H1 (cell line): Measurements from ENCODE around the gene LOC128125822.

Experiments
- BRCA1 ChIP-seq: IDR thresholded peaks from 2 replicates; pipeline ENCODE4 v1.6.1; 2012; ENCODE audit warnings: low read depth, low read length, improper control_type of control experiment
- EP300 ChIP-seq, 2 experiments: IDR thresholded peaks; 1 replicate in 1 of 2; 2 replicates in 1 of 2; pipeline ENCODE4 v1.6.1; 2011 to 2012; ENCODE audit warnings: low read depth in 2 of 2, low read length in 2 of 2, mild to moderate bottlenecking in 2 of 2, borderline replicate concordance in 1 of 2, inconsistent platforms in 1 of 2, moderate library complexity in 1 of 2
- EZH2 ChIP-seq: fragments of 200-600 bp; sonication (generic); IDR thresholded peaks from 2 replicates; pipeline ENCODE4 v1.7.1; 2012; ENCODE audit warnings: low read depth, mild to moderate bottlenecking, moderate library complexity, low read length, inconsistent platforms; ENCODE audit not compliant: severe bottlenecking
- NRF1 ChIP-seq: IDR thresholded peaks from 2 replicates; pipeline ENCODE4 v1.6.1; 2011; ENCODE audit warnings: mild to moderate bottlenecking, low read depth, low read length, improper control_type of control experiment
- POLR2A ChIP-seq, 2 experiments: IDR thresholded peaks; 1 replicate in 1 of 2; 2 replicates in 1 of 2; pipeline ENCODE4 v1.6.1; 2011; ENCODE audit warnings: low read depth in 2 of 2, low read length in 2 of 2, mild to moderate bottlenecking in 2 of 2; ENCODE audit errors: control extremely low read depth in 1 of 2
- SIX5 ChIP-seq: IDR thresholded peaks from 2 replicates; pipeline ENCODE4 v1.6.1; 2011; ENCODE audit warnings: mild to moderate bottlenecking, low read depth, low read length
- SP2 ChIP-seq: IDR thresholded peaks from 2 replicates; pipeline ENCODE4 v1.6.1; 2012; ENCODE audit warnings: mild to moderate bottlenecking, low read length, inconsistent platforms
- TF ChIP-seq, protein P1 (sequence below), 3 experiments: IDR thresholded peaks; 1 replicate in 2 of 3; 2 replicates in 1 of 3; pipeline versions ENCODE4 v1.5.1 to v1.6.1; 2011; ENCODE audit warnings: low read length in 3 of 3, mild to moderate bottlenecking in 3 of 3, inconsistent platforms in 2 of 3, low read depth in 1 of 3, moderate library complexity in 1 of 3; ENCODE audit not compliant: insufficient read depth in 1 of 3; ENCODE audit errors: control extremely low read depth in 1 of 3

DNA sequence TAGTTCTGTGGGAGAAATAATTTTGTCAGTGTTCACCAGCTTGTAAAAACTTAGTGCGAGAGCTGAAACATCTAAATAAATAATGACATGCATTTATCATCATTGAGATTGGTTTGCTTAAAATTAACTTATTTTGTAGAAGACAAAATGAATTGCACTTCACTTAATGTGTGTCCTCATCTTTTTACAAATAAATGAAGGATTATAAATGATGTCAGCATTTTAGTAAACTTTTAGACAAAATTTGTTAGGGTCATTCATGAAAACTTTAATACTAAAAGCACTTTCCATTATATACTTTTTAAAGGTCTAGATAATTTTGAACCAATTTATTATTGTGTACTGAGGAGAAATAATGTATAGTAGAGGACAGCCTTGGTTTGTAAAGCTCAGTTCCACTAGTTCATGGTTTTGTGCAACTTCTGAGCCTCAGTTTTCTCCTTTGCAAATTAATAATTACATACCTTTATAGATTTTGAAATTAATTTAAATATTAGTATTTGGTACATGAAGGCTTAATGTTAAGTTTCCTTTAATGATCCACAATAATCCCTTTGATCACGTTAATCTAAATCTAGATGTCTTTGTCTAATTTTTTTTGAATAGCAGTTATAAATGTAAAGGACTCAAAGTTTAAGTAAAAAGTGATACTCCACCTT lies 9.2 kb downstream of the LOC128125822 start:
- TF ChIP-seq, protein P1, sequence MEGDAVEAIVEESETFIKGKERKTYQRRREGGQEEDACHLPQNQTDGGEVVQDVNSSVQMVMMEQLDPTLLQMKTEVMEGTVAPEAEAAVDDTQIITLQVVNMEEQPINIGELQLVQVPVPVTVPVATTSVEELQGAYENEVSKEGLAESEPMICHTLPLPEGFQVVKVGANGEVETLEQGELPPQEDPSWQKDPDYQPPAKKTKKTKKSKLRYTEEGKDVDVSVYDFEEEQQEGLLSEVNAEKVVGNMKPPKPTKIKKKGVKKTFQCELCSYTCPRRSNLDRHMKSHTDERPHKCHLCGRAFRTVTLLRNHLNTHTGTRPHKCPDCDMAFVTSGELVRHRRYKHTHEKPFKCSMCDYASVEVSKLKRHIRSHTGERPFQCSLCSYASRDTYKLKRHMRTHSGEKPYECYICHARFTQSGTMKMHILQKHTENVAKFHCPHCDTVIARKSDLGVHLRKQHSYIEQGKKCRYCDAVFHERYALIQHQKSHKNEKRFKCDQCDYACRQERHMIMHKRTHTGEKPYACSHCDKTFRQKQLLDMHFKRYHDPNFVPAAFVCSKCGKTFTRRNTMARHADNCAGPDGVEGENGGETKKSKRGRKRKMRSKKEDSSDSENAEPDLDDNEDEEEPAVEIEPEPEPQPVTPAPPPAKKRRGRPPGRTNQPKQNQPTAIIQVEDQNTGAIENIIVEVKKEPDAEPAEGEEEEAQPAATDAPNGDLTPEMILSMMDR (IDR thresholded peaks at IDR 0.05; ENCODE audit: control extremely low read depth in 1 of 3, insufficient read depth in 1 of 3, low read depth in 1 of 3, low read length in 3 of 3): no peak
- TF ChIP-seq EZH2: no peak
- peak in 1 of 2 experiments; percentile 36; a peak in 1 of 3 replicates for TF ChIP-seq POLR2A (IDR thresholded peaks at IDR 0.05; ENCODE audit: control extremely low read depth in 1 of 2, low read depth in 2 of 2, low read length in 2 of 2)
- TF ChIP-seq SIX5: no peak
- no peak for TF ChIP-seq SP2
- TF ChIP-seq EP300 (IDR thresholded peaks at IDR 0.05; ENCODE audit: borderline replicate concordance in 1 of 2, low read depth in 2 of 2, low read length in 2 of 2): no peak
- no peak for TF ChIP-seq NRF1
- no peak for TF ChIP-seq BRCA1
